ENCODE results near the gene PLEKHM2.

Gene PLEKHM2

GRCh38 chr1:15724949-15725880, 41.1 kb downstream of the PLEKHM2 start:
- DNase-seq (ENCODE audit: low read depth), result no peak

GRCh38 chr1:15726508-15726907, 42.4 kb downstream of the PLEKHM2 start:
- DNase-seq (ENCODE audit: low read depth), result no peak

- no peak for DNase-seq (ENCODE audit: low read depth)
Observed at GRCh38 chr1:15727021-15727420, 42.9 kb downstream of the PLEKHM2 start.

- DNase-seq (ENCODE audit: low read depth), result no peak
Observed at GRCh38 chr1:15727424-15727823, 43.3 kb downstream of the PLEKHM2 start.

- DNase-seq (ENCODE audit: low read depth), result no peak
Observed at GRCh38 chr1:15727866-15728534, 43.9 kb downstream of the PLEKHM2 start.

GRCh38 chr1:15728937-15729657, 45.0 kb downstream of the PLEKHM2 start:
- no peak for DNase-seq (ENCODE audit: low read depth)

GRCh38 chr1:15730423-15730822, 46.3 kb downstream of the PLEKHM2 start:
- no peak for DNase-seq (ENCODE audit: low read depth)

- no peak for DNase-seq (ENCODE audit: low read depth)
Observed at GRCh38 chr1:15730936-15731335, 46.8 kb downstream of the PLEKHM2 start.

- DNase-seq (ENCODE audit: low read depth), result no peak
Observed at GRCh38 chr1:15731735-15732685, 47.9 kb downstream of the PLEKHM2 start.

- DNase-seq (ENCODE audit: low read depth), result no peak
Observed at GRCh38 chr1:15732686-15733081, 48.6 kb downstream of the PLEKHM2 start.

- DNase-seq (ENCODE audit: low read depth), result no peak
Observed at GRCh38 chr1:15733218-15733725, 49.2 kb downstream of the PLEKHM2 start.

- DNase-seq (ENCODE audit: low read depth), result no peak
Observed at GRCh38 chr1:15733726-15734226, 49.7 kb downstream of the PLEKHM2 start.

GRCh38 chr1:15734296-15734695, 50.2 kb downstream of the PLEKHM2 start:
- DNase-seq (ENCODE audit: low read depth), result no peak

GRCh38 chr1:15734901-15735300, 50.8 kb downstream of the PLEKHM2 start:
- DNase-seq (ENCODE audit: low read depth), result no peak

GRCh38 chr1:15735304-15736037, 51.4 kb downstream of the PLEKHM2 start:
- DNase-seq (ENCODE audit: low read depth), result peak; percentile 11

GRCh38 chr1:15736038-15736891, 52.1 kb downstream of the PLEKHM2 start, which contains the start of gene SLC25A34:
Gene SLC25A34 (plus strand): TSS chr1:15736258. CDS start chr1:15736486, 228 bp downstream.
- DNase-seq (ENCODE audit: low read depth), result no peak

- no peak for DNase-seq (ENCODE audit: low read depth)
Observed at GRCh38 chr1:15736892-15737261, 52.8 kb downstream of the PLEKHM2 start.

- no peak for DNase-seq (ENCODE audit: low read depth)
Observed at GRCh38 chr1:15737324-15738319, 53.5 kb downstream of the PLEKHM2 start.
